Measurements from ENCODE around the gene CBR3.
"Not testable (repeated sequence)": the region's sequence is repeated elsewhere in the genome, so short reads cannot be mapped to it uniquely, and the experiment has no call there.

CBR3 gene

GRCh38 chr21:36134803-36135390 is at the start of gene CBR3:
CBR3 (plus strand) TSS chr21:36135079; CDS start chr21:36135193, 114 bp downstream.
- DNase-seq (ENCODE audit: low read depth in 1 of 2, low spot score in 1 of 2) = peak; percentile 72 to 74
- TF ChIP-seq JUND (IDR thresholded peaks at IDR 0.05; ENCODE audit: low read depth) = no peak
- in situ Hi-C loops (cut with HindIII; ENCODE audit: low pct_unique_long_range_greater_than_20kb, low sequenced_read_pairs) = no loop called here

- DNase-seq (ENCODE audit: low read depth in 1 of 2, low spot score in 1 of 2) = no peak
- no peak for TF ChIP-seq JUND (IDR thresholded peaks at IDR 0.05; ENCODE audit: low read depth)
- in situ Hi-C loops (cut with HindIII; ENCODE audit: low pct_unique_long_range_greater_than_20kb, low sequenced_read_pairs) = no loop called here
Observed at GRCh38 chr21:36087362-36088138, 47.3 kb upstream of the CBR3 start.

- DNase-seq (ENCODE audit: low read depth in 1 of 2, low spot score in 1 of 2) = no peak
- in situ Hi-C loops (cut with HindIII; ENCODE audit: low pct_unique_long_range_greater_than_20kb, low sequenced_read_pairs) = no loop called here
- no peak for TF ChIP-seq JUND (IDR thresholded peaks at IDR 0.05; ENCODE audit: low read depth)
Observed at GRCh38 chr21:36089946-36090345, 44.9 kb upstream of the CBR3 start.

DNA sequence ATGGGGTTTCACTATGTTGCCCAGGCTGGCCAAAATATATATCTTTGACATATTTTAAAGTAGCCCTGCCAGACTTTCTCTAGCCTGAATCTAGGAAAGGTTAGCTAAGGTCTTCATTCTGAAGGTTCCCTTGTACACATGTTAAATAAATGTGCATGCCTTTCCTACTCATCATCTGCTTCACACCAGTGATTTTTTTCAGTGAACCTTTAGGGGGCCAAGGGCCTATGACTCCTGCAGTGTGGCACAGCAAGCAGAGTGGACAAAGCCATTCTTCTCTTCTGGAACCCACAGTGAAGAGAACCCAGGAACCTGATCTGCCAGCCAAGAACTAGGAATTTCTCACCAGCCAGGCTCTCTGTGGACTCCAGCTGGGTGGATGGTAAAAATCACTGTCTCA is 42.2 kb upstream of the CBR3 start:
- no peak for DNase-seq (ENCODE audit: low read depth in 1 of 2, low spot score in 1 of 2)

GRCh38 chr21:36093512-36093911 is 41.4 kb upstream of the CBR3 start:
- DNase-seq (ENCODE audit: low read depth in 1 of 2, low spot score in 1 of 2) = no peak
- TF ChIP-seq JUND (IDR thresholded peaks at IDR 0.05; ENCODE audit: low read depth) = no peak
- in situ Hi-C loops (cut with HindIII; ENCODE audit: low pct_unique_long_range_greater_than_20kb, low sequenced_read_pairs) = no loop called here

More for the DNA sequence above, 42.2 kb upstream of the CBR3 start:
- in situ Hi-C loops (cut with HindIII; ENCODE audit: low pct_unique_long_range_greater_than_20kb, low sequenced_read_pairs) = no loop called here
- TF ChIP-seq JUND (IDR thresholded peaks at IDR 0.05; ENCODE audit: low read depth) = no peak

DNA sequence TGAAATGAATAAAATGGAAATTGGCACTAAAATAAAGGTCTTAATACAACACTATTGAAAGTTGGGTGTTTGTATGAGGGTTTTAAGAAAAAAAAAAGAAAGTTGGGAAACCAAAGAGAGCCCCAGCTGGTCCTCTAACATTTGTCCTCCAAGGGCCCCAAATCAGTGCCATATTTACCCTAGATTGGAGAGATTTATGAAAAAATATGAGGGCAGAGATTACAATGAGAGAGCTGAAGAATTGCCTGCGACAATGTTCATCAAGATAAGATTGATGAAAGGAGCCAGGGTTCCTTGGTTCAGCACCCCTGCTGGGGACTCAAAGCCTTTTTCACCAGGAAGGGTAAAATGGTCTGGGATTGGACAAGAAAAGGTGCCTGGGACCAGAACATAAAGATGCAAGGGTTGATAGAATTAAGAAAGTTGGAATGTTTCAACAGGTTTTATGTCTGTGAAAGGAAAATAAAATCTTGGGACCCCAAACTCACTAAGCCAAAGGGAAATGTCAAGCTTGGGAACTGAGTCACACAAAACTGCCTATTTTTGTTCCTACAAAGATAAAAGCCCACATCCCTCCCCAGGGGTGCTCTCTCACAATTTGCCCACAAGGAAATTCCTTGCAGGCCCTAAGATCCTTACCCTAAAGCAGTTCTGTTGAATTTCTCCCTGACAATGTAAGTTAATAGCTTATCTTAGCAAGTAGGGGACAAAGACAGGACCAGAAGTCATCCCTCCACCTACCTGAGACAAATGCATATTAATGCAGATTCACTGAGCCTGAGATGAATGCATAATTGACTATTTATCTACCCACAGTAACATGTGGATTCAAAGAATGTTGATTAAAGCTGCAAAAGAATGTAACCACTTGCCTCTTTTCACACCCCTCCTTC is 38.2 kb upstream of the CBR3 start:
- no peak for TF ChIP-seq JUND (IDR thresholded peaks at IDR 0.05; ENCODE audit: low read depth)
- no peak for DNase-seq (ENCODE audit: low read depth in 1 of 2, low spot score in 1 of 2)
- in situ Hi-C loops (cut with HindIII; ENCODE audit: low pct_unique_long_range_greater_than_20kb, low sequenced_read_pairs) = no loop called here

DNA sequence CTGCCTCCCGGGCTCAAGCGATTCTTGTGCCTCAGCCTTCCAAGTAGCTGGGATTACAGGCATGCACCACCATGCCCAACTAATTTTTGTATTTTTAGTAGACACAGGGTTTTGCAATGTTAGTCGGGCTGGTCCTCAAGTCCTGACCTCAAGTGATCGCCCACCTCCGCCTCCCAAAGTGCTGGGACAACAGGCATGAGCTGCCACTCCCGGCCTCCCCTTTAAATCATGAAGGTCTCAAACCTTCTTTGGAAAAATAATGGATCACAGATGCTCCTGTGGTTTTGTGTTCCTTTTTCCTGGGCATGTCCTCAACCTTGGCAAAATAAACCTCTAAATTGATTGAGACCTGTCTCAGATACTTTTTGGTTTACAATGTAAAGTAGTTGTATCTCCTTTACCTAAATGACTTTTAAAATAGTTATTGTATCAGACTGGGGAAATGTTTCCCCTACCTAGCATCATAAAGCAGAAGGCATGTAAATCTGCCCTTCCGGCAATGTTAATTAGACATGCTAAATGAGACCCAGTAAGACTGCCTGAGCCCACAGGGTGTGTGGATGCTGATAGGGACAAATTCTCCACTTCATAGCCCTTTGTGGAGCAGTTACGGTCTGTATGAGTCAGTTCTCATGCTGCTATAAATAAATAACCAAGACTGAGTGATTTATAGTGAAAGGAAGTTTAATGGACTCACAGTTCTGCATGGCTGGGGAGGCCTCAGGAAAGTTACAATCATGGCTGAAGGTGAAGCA is 37.3 kb upstream of the CBR3 start:
- in situ Hi-C loops (cut with HindIII; ENCODE audit: low pct_unique_long_range_greater_than_20kb, low sequenced_read_pairs) = no loop called here
- DNase-seq (ENCODE audit: low read depth in 1 of 2, low spot score in 1 of 2) = no peak
- TF ChIP-seq JUND (IDR thresholded peaks at IDR 0.05; ENCODE audit: low read depth) = no peak

DNA sequence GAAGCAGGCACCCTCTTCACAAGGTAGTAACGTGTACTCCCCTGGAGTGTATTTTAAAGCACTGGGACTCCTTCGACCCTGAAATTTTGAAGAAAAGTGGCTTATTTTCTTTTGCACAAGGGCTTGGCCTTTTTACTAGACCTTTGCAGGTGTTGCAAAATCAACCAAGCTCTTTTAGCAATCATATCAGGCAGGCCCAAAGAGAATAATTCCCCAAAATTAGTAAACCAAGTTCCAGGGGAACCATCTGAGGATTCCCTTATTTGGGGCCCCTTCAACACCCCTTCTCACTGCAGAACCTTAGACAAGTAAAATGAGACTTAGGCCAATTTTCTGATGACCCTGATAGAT is 36.7 kb upstream of the CBR3 start:
- DNase-seq (ENCODE audit: low read depth in 1 of 2, low spot score in 1 of 2) = no peak
- TF ChIP-seq JUND (IDR thresholded peaks at IDR 0.05; ENCODE audit: low read depth) = no peak
- in situ Hi-C loops (cut with HindIII; ENCODE audit: low pct_unique_long_range_greater_than_20kb, low sequenced_read_pairs) = no loop called here

GRCh38 chr21:36099000-36099399 is 35.9 kb upstream of the CBR3 start:
- in situ Hi-C loops (cut with HindIII; ENCODE audit: low pct_unique_long_range_greater_than_20kb, low sequenced_read_pairs) = no loop called here
- DNase-seq (ENCODE audit: low read depth in 1 of 2, low spot score in 1 of 2) = no peak
- no peak for TF ChIP-seq JUND (IDR thresholded peaks at IDR 0.05; ENCODE audit: low read depth)

DNA sequence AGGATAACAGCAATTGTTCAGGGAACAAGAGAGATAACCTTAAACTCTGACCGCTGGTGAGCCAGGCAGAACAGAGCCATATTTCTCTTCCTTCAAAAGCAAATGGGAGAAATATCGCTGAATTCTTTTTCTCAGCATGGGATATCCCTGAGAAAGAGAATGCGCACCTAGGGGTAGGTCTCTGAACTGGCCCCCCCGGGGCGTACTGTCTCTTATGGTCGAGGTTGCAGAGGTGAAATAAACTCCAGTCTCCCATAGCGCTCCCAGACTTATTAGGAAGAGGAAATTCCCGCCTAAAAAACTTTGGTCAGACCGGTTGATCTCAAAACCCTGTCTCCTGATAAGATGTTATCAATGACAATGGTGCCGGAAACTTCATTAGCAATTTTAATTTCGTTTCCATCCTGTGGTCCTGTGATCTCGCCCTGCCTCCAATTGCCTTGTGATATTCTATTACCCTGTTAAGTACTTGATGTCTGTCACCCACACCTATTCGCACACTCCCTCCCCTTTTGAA is 35.1 kb upstream of the CBR3 start:
- DNase-seq (ENCODE audit: low read depth in 1 of 2, low spot score in 1 of 2); in situ Hi-C loops (cut with HindIII; ENCODE audit: low pct_unique_long_range_greater_than_20kb, low sequenced_read_pairs): not testable (repeated sequence)

- no peak for TF ChIP-seq JUND (IDR thresholded peaks at IDR 0.05; ENCODE audit: low read depth)
- in situ Hi-C loops (cut with HindIII; ENCODE audit: low pct_unique_long_range_greater_than_20kb, low sequenced_read_pairs) = no loop called here
- no peak for DNase-seq (ENCODE audit: low read depth in 1 of 2, low spot score in 1 of 2)
Observed at GRCh38 chr21:36100971-36101641, 33.8 kb upstream of the CBR3 start.

- TF ChIP-seq JUND (IDR thresholded peaks at IDR 0.05; ENCODE audit: low read depth) = no peak
- in situ Hi-C loops (cut with HindIII; ENCODE audit: low pct_unique_long_range_greater_than_20kb, low sequenced_read_pairs) = no loop called here
- DNase-seq (ENCODE audit: low read depth in 1 of 2, low spot score in 1 of 2) = no peak
Observed at GRCh38 chr21:36103434-36103833, 31.4 kb upstream of the CBR3 start.
